GM18498 (cell line): Measurements from ENCODE around the gene DAGLA.

ENCODE experiments used
- ATAC-seq: cut with Tn5 transposase; IDR thresholded peaks from one replicate; pipeline ENCODE4 v1.9.1; 2021; ENCODE audit warnings: mild to moderate bottlenecking, moderate library complexity; ENCODE audit not compliant: unreplicated experiment

Gene DAGLA

GRCh38 chr11:61760946-61761345 is 80.8 kb downstream of the DAGLA start:
- no peak for ATAC-seq

GRCh38 chr11:61761440-61762222 is 81.4 kb downstream of the DAGLA start:
- ATAC-seq, result no peak

- no peak for ATAC-seq
Observed at GRCh38 chr11:61762223-61762615, 82.0 kb downstream of the DAGLA start.

- ATAC-seq, result no peak
Observed at GRCh38 chr11:61762798-61763197, 82.6 kb downstream of the DAGLA start.

GRCh38 chr11:61763930-61764605 is 83.9 kb downstream of the DAGLA start:
- ATAC-seq, result no peak

GRCh38 chr11:61764606-61765260 is 84.5 kb downstream of the DAGLA start:
- ATAC-seq, result no peak

GRCh38 chr11:61765550-61766253 is 85.5 kb downstream of the DAGLA start:
- ATAC-seq, result no peak

GRCh38 chr11:61766353-61766841 is 86.2 kb downstream of the DAGLA start:
- ATAC-seq, result no peak

- ATAC-seq, result no peak
Observed at GRCh38 chr11:61768376-61769076, 88.3 kb downstream of the DAGLA start.

- ATAC-seq, result no peak
Observed at GRCh38 chr11:61769169-61769920, 89.2 kb downstream of the DAGLA start.

GRCh38 chr11:61769946-61770683 is 89.9 kb downstream of the DAGLA start:
- no peak for ATAC-seq

- no peak for ATAC-seq
Observed at GRCh38 chr11:61771195-61771894, 91.2 kb downstream of the DAGLA start.

GRCh38 chr11:61771985-61772455 is 91.8 kb downstream of the DAGLA start:
- no peak for ATAC-seq

GRCh38 chr11:61773356-61773755 is 93.2 kb downstream of the DAGLA start:
- no peak for ATAC-seq

GRCh38 chr11:61773809-61774208 is 93.6 kb downstream of the DAGLA start:
- no peak for ATAC-seq

GRCh38 chr11:61774411-61774810 is 94.2 kb downstream of the DAGLA start:
- no peak for ATAC-seq

GRCh38 chr11:61775106-61775505 is 94.9 kb downstream of the DAGLA start:
- no peak for ATAC-seq
